Uterus (tissue), 4 donors: ENCODE measurements around the gene CHST1. TPM values are rescaled to one million over a fixed set of nuclear protein-coding genes. Genes with fewer than 3 reads are reported as not detected.

Experiments
- DNase-seq, 2 donors: peaks; one replicate each; pipeline ENCODE4 v3.0.0-alpha.2; 2019 to 2020
- H3K27ac ChIP-seq, 2 donors: fragments of 200-600 bp; sonication (generic); 1 replicate in 1 of 2; 2 replicates in 1 of 2; pipeline ENCODE4 v1.5.1; 2016 to 2018
- H3K27me3 ChIP-seq, 2 donors: fragments of 200-600 bp; sonication (generic); one replicate each; pipeline ENCODE4 v1.5.1; 2018 to 2019; ENCODE audit warnings: control low read depth in 1 of 2
- H3K36me3 ChIP-seq, 2 donors: fragments of 200-600 bp; sonication (generic); one replicate each; pipeline ENCODE4 v1.5.1; 2019; ENCODE audit warnings: control low read depth in 1 of 2
- H3K4me1 ChIP-seq, 2 donors: fragments of 200-600 bp; sonication (generic); one replicate each; pipeline ENCODE4 v1.5.1; 2018 to 2019; ENCODE audit warnings: control low read depth in 1 of 2
- H3K4me3 ChIP-seq, 2 donors: fragments of 200-600 bp; sonication (generic); 1 replicate in 1 of 2; 2 replicates in 1 of 2; pipeline ENCODE4 v1.5.1; 2018 to 2019; ENCODE audit warnings: mild to moderate bottlenecking in 1 of 2
- H3K9me3 ChIP-seq, 2 donors: fragments of 200-600 bp; sonication (generic); one replicate each; pipeline ENCODE4 v1.5.1; 2019; ENCODE audit warnings: control low read depth in 1 of 2
- POLR2A ChIP-seq, 2 donors: fragments of 450-650 bp; IDR thresholded peaks; one replicate each; pipeline ENCODE4 v1.6.1; 2016; ENCODE audit warnings: antibody characterized with exemption in 2 of 2, mild to moderate bottlenecking in 1 of 2, moderate library complexity in 1 of 2
- intact Hi-C: fragments of 100-400 bp; cut with DNase I; formaldehyde crosslinking; loops from one replicate; pipeline ENCODE4 v1.15.1; 2023; ENCODE audit warnings: low total_unique reads
- total RNA-seq, 4 donors: library from RNA; depleted of rRNA in 3 of 4; stranded (reverse); fragments of >200 nt in 3 of 4; gene quantifications; one replicate each; pipeline versions ENCODE4 v1.1.0 to v1.2.4, GENCODE V29; 2014 to 2023
- TF ChIP-seq, protein P1 (sequence below), 4 experiments: fragments of 200-600 bp in 2 of 4; fragments of 450-650 bp in 2 of 4; sonication (generic) in 2 of 4; IDR thresholded peaks; one replicate each; pipeline ENCODE4 v1.5.1; 2016 to 2019; ENCODE audit warnings: antibody characterized with exemption in 4 of 4, mild to moderate bottlenecking in 2 of 4, moderate library complexity in 1 of 4
- donor health status: DM: yes; HTN: yes; CAD: no.

CHST1 gene
- total RNA-seq, 4 donors from 2014 or later: 2.4 to 7.9 (median 5.9) TPM

DNA sequence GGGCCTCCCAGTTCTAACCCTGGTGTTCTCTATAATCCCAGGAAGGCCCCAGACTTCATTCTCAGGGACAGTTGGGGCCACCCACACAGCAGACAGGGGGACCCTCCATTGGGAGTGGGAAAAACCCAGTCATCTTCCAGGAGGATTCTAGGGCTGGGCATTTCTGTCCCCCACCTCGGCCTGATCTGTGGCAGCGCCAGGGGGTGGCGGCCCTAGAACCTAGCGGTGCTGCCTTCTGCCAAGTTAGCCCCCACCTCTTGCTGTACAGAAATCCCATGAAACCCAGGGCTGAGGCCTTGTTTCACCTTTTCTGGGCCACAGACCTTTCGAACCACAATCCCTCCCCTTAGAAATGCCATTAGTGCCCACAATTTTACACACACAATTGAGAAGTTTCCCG, 9.6 kb downstream of the CHST1 start:
- H3K36me3 ChIP-seq: no peaks in the 10 kb centered on the region
- intact Hi-C loops: no loop called here
- TF ChIP-seq, protein P1, sequence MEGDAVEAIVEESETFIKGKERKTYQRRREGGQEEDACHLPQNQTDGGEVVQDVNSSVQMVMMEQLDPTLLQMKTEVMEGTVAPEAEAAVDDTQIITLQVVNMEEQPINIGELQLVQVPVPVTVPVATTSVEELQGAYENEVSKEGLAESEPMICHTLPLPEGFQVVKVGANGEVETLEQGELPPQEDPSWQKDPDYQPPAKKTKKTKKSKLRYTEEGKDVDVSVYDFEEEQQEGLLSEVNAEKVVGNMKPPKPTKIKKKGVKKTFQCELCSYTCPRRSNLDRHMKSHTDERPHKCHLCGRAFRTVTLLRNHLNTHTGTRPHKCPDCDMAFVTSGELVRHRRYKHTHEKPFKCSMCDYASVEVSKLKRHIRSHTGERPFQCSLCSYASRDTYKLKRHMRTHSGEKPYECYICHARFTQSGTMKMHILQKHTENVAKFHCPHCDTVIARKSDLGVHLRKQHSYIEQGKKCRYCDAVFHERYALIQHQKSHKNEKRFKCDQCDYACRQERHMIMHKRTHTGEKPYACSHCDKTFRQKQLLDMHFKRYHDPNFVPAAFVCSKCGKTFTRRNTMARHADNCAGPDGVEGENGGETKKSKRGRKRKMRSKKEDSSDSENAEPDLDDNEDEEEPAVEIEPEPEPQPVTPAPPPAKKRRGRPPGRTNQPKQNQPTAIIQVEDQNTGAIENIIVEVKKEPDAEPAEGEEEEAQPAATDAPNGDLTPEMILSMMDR (IDR thresholded peaks at IDR 0.05): no peak
- no peak for TF ChIP-seq POLR2A (IDR thresholded peaks at IDR 0.05)
- no peaks in the 10 kb centered on the region for H3K27me3 ChIP-seq
- no peaks in the 10 kb centered on the region for H3K9me3 ChIP-seq
- H3K4me1 ChIP-seq: no peaks in the 10 kb centered on the region
- H3K27ac ChIP-seq: no peak overlapping the region
- no peak overlapping the region for H3K4me3 ChIP-seq
- DNase-seq: no peak

DNA sequence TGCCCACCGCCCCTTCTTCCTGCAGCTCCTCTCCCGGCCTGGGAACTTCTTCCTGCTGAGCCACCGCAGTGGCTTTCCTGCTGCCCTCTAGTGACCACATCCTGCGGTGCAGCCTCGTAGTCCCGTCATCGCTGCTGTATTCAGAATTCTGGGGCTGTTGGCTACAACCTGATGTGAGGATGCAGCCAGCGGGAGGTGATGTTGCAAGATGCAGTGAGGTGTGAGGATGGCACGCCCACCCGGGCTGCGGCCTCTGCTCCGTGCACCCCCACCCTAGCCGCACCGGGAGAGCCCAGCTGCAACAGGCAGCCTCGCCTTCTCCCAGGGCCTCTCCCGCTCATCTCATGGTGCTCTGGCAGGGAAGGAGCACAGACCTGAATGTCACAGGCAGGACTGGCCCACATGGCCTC, 10.1 kb downstream of the CHST1 start:
- Histone ChIP-seq H3K9me3 (no peaks in the 10 kb centered on the region), H3K27ac (no peak overlapping the region), H3K4me3 (no peak overlapping the region), H3K36me3 (no peaks in the 10 kb centered on the region), H3K27me3 (no peaks in the 10 kb centered on the region), H3K4me1 (no peaks in the 10 kb centered on the region)
- DNase-seq: peak; percentile 63 to 70
- TF ChIP-seq, protein P1 (IDR thresholded peaks at IDR 0.05): peak; percentile 78 to 86 (median 80)
- TF ChIP-seq POLR2A (IDR thresholded peaks at IDR 0.05): no peak
- intact Hi-C loops: no loop called here

DNA sequence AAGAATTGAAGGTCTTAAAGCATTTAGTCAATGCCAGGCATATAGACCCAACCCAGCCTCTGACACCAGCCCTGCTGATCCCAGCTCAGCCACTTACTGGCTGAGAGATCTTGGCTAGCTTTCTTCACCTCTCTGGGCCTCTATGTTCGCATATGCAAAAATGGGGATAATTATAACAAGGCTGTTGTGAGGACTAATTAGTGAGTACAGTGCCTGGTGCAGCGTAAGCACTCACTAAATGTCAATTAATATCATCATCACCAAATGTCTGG, 10.5 kb downstream of the CHST1 start:
- no peak overlapping the region for H3K27ac ChIP-seq
- DNase-seq: no peak
- no peaks in the 10 kb centered on the region for H3K4me1 ChIP-seq
- H3K27me3 ChIP-seq: no peaks in the 10 kb centered on the region
- no peaks in the 10 kb centered on the region for H3K36me3 ChIP-seq
- TF ChIP-seq, protein P1 (IDR thresholded peaks at IDR 0.05): no peak
- TF ChIP-seq POLR2A (IDR thresholded peaks at IDR 0.05): no peak
- intact Hi-C loops: no loop called here
- H3K9me3 ChIP-seq: no peaks in the 10 kb centered on the region
- H3K4me3 ChIP-seq: no peak overlapping the region

DNA sequence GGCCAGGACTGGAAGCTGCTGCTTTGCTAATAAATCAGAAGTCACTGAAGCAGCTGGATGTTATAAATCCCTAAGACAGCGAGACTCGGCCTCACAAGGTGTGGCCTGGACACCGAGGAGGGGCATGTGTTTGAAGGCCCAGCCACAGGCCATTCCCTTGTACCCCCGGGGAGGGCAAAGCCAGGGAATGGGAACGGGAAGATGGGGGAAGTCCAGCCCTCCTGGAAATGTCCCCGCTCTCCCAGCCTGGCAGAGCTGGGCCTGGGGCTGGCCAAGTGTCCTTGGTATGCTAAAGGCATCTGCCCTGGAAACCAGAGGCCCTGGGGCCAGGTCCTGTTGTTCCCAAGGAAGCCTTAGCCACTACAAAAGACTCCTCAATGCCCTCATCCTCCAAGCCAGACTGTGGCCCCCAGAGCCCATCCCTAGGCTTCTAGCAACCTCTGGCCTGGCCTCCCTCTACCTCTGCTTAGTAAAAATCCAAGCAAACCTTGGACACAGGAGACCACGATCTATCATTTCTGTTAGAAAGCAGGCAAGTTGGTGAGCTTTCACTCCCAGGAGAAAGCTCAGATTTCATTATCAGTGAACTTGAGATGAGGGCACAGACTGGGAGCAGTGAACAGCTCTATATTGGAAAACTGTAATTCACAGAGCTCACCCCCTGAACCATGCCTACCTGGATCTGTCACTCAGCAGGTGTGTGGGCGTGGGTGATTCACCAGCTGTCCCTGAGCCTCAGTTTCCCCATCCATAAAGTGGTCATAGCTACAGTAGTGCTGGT, 11.0 kb downstream of the CHST1 start:
- Histone ChIP-seq H3K27me3 (no peaks in the 10 kb centered on the region), H3K4me3 (no peak overlapping the region), H3K9me3 (no peaks in the 10 kb centered on the region), H3K27ac (no peak overlapping the region), H3K4me1 (no peaks in the 10 kb centered on the region), H3K36me3 (no peaks in the 10 kb centered on the region)
- intact Hi-C loops: no loop called here
- DNase-seq: no peak
- TF ChIP-seq POLR2A (IDR thresholded peaks at IDR 0.05): no peak
- TF ChIP-seq, protein P1 (IDR thresholded peaks at IDR 0.05): no peak

DNA sequence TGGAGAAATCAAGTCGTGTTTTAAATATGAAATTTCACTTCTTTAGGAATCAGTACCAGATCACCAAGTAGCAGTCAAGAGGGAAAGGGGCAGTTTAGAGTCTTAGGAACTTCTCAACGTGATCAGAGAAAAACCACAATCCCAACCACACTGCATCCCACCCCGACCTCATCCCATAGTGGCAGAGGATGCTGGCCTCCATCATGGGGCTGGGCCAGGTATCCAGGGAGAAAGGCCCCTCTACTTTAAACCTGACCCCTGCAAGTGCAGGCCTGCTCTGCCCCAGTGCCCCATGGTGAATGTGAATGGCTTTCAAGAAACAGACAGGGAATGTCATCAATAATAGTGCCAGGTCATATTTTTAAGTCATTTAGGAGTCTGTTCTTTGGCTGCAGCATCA, 12.1 kb downstream of the CHST1 start:
- no peaks in the 10 kb centered on the region for H3K36me3 ChIP-seq
- no peaks in the 10 kb centered on the region for H3K9me3 ChIP-seq
- H3K27me3 ChIP-seq: no peaks in the 10 kb centered on the region
- DNase-seq: no peak
- TF ChIP-seq, protein P1 (IDR thresholded peaks at IDR 0.05): no peak
- TF ChIP-seq POLR2A (IDR thresholded peaks at IDR 0.05): no peak
- H3K4me1 ChIP-seq: no peaks in the 10 kb centered on the region
- no peak overlapping the region for H3K27ac ChIP-seq
- intact Hi-C loops: no loop called here
- H3K4me3 ChIP-seq: no peak overlapping the region
